K562 (cell line): ENCODE results near the gene MFF. TPM values are rescaled to one million over a fixed set of nuclear protein-coding genes. Genes with fewer than 3 reads are reported as not detected.

ENCODE experiments used
- ARHGAP35 ChIP-seq: fragments of 450-650 bp; IDR thresholded peaks from 2 replicates; pipeline ENCODE4 v1.6.1; 2018; ENCODE audit not compliant: partially characterized antibody
- CUX1 ChIP-seq: fragments of 200-800 bp; sonication (Bioruptor generic); IDR thresholded peaks from 2 replicates; pipeline ENCODE4 v1.6.1; 2016; ENCODE audit warnings: missing genetic modification characterization, missing compliant biosample characterization
- ELF2 ChIP-seq: fragments of 250-450 bp; sonication (Bioruptor Pico); IDR thresholded peaks from 2 replicates; pipeline ENCODE4 v1.5.0; 2021; ENCODE audit warnings: mild to moderate bottlenecking
- ESRRB ChIP-seq: fragments of 250-450 bp; sonication (Bioruptor Pico); IDR thresholded peaks from 2 replicates; pipeline ENCODE4 v1.5.0; 2020; ENCODE audit warnings: mild to moderate bottlenecking, moderate library complexity, borderline replicate concordance
- GABPB1 ChIP-seq: sonication (generic); formaldehyde crosslinking; IDR thresholded peaks from 2 replicates; pipeline ENCODE4 v1.8.0; 2022; ENCODE audit warnings: mild to moderate bottlenecking, missing genetic modification reagents
- HLTF ChIP-seq: fragments of 450-650 bp; IDR thresholded peaks from 2 replicates; pipeline ENCODE4 v1.6.1; 2016
- HNRNPH1 ChIP-seq: fragments of 200-400 bp; formaldehyde crosslinking; optimal IDR thresholded peaks from 2 replicates; pipeline ENCODE3; 2017; ENCODE audit warnings: low read depth, mild to moderate bottlenecking, low read length, moderate library complexity
- HNRNPUL1 ChIP-seq: fragments of 200-400 bp; formaldehyde crosslinking; IDR thresholded peaks from 2 replicates; pipeline ENCODE4 v1.6.1; 2017; ENCODE audit warnings: low read length
- KLF10 ChIP-seq: fragments of 250-450 bp; sonication (Bioruptor Pico); IDR thresholded peaks from 2 replicates; pipeline ENCODE4 v1.6.1; 2021; ENCODE audit warnings: matching md5 sums
- MAX ChIP-seq: sonication (generic); formaldehyde crosslinking; IDR thresholded peaks from 2 replicates; pipeline ENCODE4 v1.9.0; 2022; ENCODE audit warnings: mild to moderate bottlenecking, missing genetic modification reagents
- MIER1 ChIP-seq: fragments of 450-650 bp; IDR thresholded peaks from 2 replicates; pipeline ENCODE4 v1.6.1; 2016; ENCODE audit warnings: antibody characterized with exemption, mild to moderate bottlenecking, low read depth
- MYBL2 ChIP-seq, 2 experiments: fragments of 450-650 bp in 1 of 2; sonication (generic) in 1 of 2; formaldehyde crosslinking in 1 of 2; IDR thresholded peaks; 2 replicates each; pipeline versions ENCODE4 v1.6.1 to v1.8.1; 2017 to 2022; ENCODE audit warnings: borderline replicate concordance in 1 of 2, inconsistent platforms in 1 of 2, low read depth in 1 of 2, mild to moderate bottlenecking in 1 of 2, missing genetic modification reagents in 1 of 2, moderate library complexity in 1 of 2
- SMAD4 ChIP-seq: fragments of 250-450 bp; sonication (Bioruptor Pico); conservative IDR thresholded peaks from 2 replicates; pipeline ENCODE4 v1.8.0; 2021; ENCODE audit warnings: inconsistent platforms, mild to moderate bottlenecking, moderate library complexity
- TCF3 ChIP-seq: sonication (generic); formaldehyde crosslinking; IDR thresholded peaks from 2 replicates; pipeline ENCODE4 v1.4.0; 2020; ENCODE audit warnings: mild to moderate bottlenecking, missing genetic modification reagents
- USF1 ChIP-seq: sonication (generic); formaldehyde crosslinking; IDR thresholded peaks from 2 replicates; pipeline ENCODE4 v1.9.0; 2022; ENCODE audit warnings: mild to moderate bottlenecking, missing genetic modification reagents
- ZNF347 ChIP-seq: fragments of 450-650 bp; formaldehyde crosslinking; IDR thresholded peaks from 2 replicates; pipeline ENCODE4 v1.4.0; 2020; ENCODE audit warnings: low read depth, mild to moderate bottlenecking, moderate library complexity
- ZNF57 ChIP-seq: fragments of 450-650 bp; formaldehyde crosslinking; IDR thresholded peaks from 2 replicates; pipeline ENCODE4 v1.4.0; 2020; ENCODE audit warnings: mild to moderate bottlenecking, moderate library complexity
- polyA plus RNA-seq, 8 experiments: library from polyadenylated mRNA; depleted of rRNA in 4 of 8; stranded (reverse) in 5 of 8; unstranded in 3 of 8; fragments of >200 nt; fragmentation: Nextera tagmentation in 2 of 8; fragmentation: Illumina TruSeq in 1 of 8; extraction: Ambion mirVana in 2 of 8; extraction: Trizol in 1 of 8; gene quantifications; 2 replicates each; pipeline versions ENCODE4 v1.2.1 to v1.2.3, GENCODE V29; 2011 to 2014; ENCODE audit warnings: inconsistent platforms in 1 of 8, missing spikeins in 1 of 8
- total RNA-seq, 7 experiments: library from RNA; depleted of rRNA in 6 of 7; stranded (reverse); fragments of >200 nt in 6 of 7; fragmentation: Illumina TruSeq in 2 of 7; extraction: Trizol in 2 of 7; gene quantifications; 2 replicates each; pipeline versions ENCODE4 v1.2.1 to v1.2.3, GENCODE V29; 2011 to 2021; ENCODE audit warnings: low replicate concordance in 1 of 7
- TF ChIP-seq, protein P1 (sequence below): sonication (generic); formaldehyde crosslinking; IDR thresholded peaks from 2 replicates; pipeline ENCODE4 v1.4.0; 2020; ENCODE audit warnings: mild to moderate bottlenecking, missing genetic modification reagents
- TF ChIP-seq, protein P2 (sequence below): fragments of 450-650 bp; IDR thresholded peaks from 2 replicates; pipeline ENCODE4 v1.6.1; 2014; ENCODE audit warnings: low read depth, mild to moderate bottlenecking, moderate library complexity, borderline replicate concordance

MFF gene
- total and polyA plus RNA-seq, 9 of the 15 experiments (the other 6 are each of a cell fraction or from before 2014, with no cell fraction given): 9.4 to 75.4 (median 55.7) TPM

DNA sequence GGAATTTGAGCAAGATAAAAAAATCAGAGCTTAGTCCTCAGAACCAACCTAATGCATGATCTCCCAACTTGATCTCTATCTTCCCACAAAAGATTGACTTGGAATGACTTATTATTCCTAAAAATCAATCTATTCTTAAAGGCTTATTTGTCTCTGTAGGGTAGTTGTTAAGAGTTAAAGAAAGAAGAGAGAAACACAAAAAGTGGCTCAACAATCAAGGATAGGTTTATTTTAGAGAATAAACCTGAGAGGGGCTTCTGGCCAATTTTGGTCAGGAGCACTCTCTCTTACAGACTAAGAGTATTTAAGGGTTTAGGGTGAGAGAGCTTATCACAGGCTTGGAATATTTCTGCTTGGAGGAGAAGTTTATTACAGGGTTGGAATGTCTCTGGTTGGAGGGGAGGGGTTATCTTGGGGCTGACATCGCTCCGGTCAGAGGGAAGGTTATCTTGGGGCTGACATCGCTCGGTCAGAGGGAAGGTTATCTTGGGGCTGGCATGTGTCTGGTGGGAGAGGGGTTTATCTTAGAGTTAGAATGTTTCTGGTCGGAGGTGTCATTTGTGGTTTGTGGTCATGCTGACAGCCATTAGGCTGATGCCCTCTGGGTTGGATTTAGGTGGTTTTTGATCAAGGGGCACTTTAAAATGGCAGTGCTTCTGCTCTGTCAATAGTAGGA lies 2.4 kb upstream of the MFF start (continued):
- TF ChIP-seq USF1: no peak
- TF ChIP-seq ARHGAP35: no peak
- TF ChIP-seq HNRNPUL1: no peak
- no peak for TF ChIP-seq SMAD4 (CRISPR knock-in tag)
- no peak for TF ChIP-seq ESRRB (CRISPR knock-in tag)
- TF ChIP-seq ZNF347 (CRISPR knock-in tag): no peak
- TF ChIP-seq, protein P1, sequence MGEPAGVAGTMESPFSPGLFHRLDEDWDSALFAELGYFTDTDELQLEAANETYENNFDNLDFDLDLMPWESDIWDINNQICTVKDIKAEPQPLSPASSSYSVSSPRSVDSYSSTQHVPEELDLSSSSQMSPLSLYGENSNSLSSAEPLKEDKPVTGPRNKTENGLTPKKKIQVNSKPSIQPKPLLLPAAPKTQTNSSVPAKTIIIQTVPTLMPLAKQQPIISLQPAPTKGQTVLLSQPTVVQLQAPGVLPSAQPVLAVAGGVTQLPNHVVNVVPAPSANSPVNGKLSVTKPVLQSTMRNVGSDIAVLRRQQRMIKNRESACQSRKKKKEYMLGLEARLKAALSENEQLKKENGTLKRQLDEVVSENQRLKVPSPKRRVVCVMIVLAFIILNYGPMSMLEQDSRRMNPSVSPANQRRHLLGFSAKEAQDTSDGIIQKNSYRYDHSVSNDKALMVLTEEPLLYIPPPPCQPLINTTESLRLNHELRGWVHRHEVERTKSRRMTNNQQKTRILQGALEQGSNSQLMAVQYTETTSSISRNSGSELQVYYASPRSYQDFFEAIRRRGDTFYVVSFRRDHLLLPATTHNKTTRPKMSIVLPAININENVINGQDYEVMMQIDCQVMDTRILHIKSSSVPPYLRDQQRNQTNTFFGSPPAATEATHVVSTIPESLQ: no peak
- TF ChIP-seq HNRNPH1: no peak
- peak; percentile 51 for TF ChIP-seq TCF3 (CRISPR knock-in tag)
- no peak for TF ChIP-seq CUX1 (CRISPR knock-in tag)
- TF ChIP-seq, protein P2, sequence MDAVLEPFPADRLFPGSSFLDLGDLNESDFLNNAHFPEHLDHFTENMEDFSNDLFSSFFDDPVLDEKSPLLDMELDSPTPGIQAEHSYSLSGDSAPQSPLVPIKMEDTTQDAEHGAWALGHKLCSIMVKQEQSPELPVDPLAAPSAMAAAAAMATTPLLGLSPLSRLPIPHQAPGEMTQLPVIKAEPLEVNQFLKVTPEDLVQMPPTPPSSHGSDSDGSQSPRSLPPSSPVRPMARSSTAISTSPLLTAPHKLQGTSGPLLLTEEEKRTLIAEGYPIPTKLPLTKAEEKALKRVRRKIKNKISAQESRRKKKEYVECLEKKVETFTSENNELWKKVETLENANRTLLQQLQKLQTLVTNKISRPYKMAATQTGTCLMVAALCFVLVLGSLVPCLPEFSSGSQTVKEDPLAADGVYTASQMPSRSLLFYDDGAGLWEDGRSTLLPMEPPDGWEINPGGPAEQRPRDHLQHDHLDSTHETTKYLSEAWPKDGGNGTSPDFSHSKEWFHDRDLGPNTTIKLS: no peak
- no peak for TF ChIP-seq MYBL2 (IDR thresholded peaks at IDR 0.05; ENCODE audit: low read depth)
- TF ChIP-seq MYBL2 (CRISPR knock-in tag; IDR thresholded peaks at IDR 0.05; ENCODE audit: borderline replicate concordance): no peak
- no peak for TF ChIP-seq ZNF57
- TF ChIP-seq KLF10 (CRISPR knock-in tag): no peak
- no peak for TF ChIP-seq MIER1
- TF ChIP-seq GABPB1 (CRISPR knock-in tag): no peak
- no peak for TF ChIP-seq ELF2 (CRISPR knock-in tag)
- TF ChIP-seq HLTF: peak; percentile 99
- no peak for TF ChIP-seq MAX (CRISPR knock-in tag)
